GM19468 (cell line): Measurements from ENCODE around the gene PHF19.

Experiments
- ATAC-seq: cut with Tn5 transposase; IDR thresholded peaks from one replicate; pipeline ENCODE4 v1.9.1; 2021; ENCODE audit warnings: mild to moderate bottlenecking, moderate library complexity, moderate number of reproducible peaks; ENCODE audit not compliant: unreplicated experiment; ENCODE audit errors: extremely low read depth

PHF19 gene

DNA sequence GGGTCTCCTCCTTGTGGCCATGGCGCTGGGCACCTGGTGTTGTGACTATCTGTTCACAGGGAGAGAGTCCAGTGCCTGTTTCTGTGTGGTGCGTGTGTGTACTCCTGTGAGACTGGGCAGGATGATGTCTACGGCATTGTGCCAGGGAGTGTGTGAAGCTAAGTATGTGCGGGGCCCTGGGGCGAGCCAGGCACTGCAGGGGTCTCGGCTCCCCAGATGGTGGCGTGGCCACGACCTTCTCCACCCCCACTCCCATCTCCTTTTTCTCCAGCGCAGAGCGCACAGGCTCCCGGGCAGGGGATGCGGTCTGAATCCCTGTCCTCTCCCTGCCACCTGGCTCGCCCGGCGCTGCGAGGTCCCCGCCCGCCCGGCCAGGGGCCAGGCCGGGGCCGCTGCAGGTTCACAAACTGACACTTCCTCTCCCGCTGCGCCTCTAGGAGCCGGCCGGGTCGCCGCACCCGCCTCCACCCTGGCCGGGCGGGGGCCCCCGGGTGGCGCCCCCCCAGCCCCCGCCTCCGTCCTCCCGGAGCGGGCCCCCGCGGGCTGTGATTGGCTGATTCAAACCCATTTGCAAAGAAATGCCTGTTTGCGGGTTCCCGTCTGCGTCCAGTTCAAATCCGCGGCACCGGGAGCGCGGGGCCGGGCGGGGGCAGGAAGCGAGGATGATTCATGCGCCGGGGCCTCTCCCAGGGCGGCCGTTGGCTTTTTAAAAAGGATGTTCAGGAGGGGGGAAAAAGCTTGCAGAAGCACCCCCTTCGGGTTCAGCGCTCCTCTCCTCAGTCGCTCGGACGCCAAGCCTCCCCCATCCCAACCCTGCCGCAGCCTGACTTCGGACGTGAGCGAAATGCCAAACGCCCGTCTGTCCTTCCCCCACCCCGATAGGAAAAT, 790 bp downstream of the PHF19 start:
- peak; percentile 63 for ATAC-seq

DNA sequence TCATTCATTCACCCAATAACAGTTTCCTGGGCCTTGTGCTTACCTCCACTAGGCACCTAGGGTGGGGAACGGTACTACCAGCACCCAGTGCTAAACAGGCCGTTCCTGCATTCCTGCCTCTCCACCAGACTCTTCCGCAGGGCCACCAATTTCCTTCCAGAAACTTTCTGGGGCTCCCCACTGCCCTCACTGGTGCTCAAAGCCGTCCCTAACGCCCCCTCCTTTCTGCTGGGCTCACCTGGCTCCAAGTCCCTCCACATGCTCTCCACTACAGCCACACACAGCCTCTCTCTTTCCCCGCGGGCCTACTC, 1.4 kb downstream of the PHF19 start:
- ATAC-seq, result no peak

GRCh38 chr9:120875195-120875565, 1.8 kb downstream of the PHF19 start:
- no peak for ATAC-seq

GRCh38 chr9:120874226-120875194, 2.5 kb downstream of the PHF19 start:
- no peak for ATAC-seq

DNA sequence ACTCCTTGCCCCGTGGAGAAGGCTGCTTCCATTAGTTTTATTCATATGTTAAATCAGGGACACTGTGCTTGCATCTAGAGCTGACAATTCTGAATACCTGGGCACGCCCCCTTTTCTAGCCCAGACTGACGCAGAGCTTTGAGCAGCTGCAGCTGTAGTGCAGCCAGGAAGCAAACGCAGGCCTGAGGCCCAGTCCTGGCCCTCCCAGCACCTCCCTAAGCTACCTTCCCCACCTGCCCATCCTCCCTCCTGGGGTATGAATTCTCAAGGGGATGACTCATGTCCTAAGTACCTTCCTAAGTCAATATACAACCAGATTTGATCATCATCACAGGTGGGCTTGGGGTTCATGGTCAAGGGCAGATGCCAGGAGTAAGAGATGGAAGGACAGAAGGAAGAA, 3.5 kb downstream of the PHF19 start:
- no peak for ATAC-seq

- no peak for ATAC-seq
Measured at GRCh38 chr9:120872791-120873502, 4.0 kb downstream of the PHF19 start.

DNA sequence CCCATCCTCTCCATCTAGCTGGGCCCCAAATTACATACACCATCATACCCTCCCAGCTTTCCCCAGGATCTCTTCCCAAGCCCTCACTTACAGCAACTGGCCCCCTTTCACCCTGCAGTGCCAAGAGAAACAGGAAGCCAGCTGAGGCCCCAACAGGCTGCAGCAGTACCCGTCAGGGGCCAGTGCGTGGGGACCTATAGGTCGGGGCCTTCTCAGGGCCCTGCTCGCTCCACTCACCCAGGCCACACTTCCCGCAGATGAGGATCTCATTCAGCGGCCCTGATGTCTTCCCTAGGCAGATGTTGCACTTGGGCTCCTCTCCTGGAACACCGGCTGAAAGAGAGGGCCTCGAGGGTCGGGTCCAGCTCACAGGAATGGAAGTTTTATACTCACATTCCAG, 6.8 kb downstream of the PHF19 start:
- ATAC-seq, result no peak

GRCh38 chr9:120869726-120870125, 7.3 kb downstream of the PHF19 start:
- no peak for ATAC-seq

DNA sequence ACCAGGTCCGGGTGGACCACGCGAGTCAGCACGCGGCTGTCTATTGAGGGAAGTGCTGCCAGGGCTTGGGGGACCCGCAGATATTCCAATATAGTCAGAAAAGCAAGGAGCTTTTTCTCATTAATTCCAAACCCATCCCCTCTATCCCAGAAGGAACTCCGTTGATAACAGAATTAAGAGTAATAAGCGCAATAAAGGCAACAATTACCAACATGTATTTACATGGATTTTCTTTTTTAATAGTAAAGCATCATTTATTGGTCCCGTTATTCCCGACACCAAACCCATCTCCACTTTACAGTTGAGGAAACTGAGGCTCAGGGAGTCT, 7.7 kb downstream of the PHF19 start:
- no peak for ATAC-seq

- peak; percentile 70 for ATAC-seq
Measured at GRCh38 chr9:120868676-120869359, 8.2 kb downstream of the PHF19 start.

DNA sequence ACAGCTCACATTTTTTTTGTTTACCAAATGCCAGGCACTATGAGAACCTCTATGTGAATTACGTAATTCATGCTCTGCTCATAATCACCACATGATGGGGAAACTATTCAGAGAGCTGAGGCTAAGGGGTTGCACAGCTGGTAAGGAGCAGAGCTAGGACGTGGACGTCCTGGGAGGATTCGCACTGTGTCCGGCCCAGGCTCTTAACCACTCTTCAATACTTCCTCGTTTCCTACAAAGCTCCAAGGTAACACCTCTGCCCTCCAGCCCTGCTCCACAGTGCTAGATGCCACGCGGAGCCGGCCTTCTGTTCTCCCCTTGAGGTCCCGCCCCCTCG, 8.7 kb downstream of the PHF19 start:
- no peak for ATAC-seq

- no peak for ATAC-seq
Measured at GRCh38 chr9:120867676-120868338, 9.2 kb downstream of the PHF19 start.

- no peak for ATAC-seq
Measured at GRCh38 chr9:120866651-120867050, 10.3 kb downstream of the PHF19 start.

DNA sequence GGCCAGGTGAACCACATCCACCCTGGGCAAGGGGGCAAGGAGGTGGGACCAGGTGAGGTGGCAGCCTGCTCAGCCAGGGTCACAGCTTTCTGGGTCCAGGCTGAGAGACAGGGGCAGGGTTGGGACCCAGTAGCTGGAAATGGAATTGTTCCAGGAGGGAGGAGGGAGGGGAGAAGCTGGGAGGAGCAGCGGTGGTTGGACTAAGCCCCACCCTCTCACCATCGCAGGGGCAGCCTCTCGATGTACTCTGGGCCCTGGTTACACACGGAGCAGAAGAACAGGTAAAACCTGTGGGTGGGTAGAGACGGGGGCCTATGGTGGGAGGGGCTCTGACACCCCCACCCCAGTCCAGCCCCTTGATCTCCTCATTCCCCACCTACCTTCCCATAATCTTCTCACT, 11.2 kb downstream of the PHF19 start:
- ATAC-seq, result no peak

DNA sequence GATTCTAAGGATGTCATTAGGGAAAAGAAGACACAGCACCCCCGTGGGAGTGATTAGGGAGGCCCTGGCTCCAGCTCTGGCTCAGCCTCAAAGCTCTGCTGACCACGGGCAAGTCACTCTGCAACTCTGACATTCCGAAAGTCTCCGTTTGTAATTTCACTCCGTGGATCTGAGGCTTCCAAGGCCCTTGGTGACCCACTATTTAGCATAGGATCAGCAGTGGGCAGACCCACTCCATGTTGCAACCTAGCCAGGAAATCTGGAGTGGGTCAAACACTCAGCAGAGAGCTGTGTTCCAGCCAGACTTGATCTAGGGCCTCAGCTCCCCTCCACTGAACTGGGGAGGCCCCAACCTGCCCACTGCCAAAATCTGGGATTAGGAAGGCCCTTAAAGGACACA, 11.8 kb downstream of the PHF19 start:
- no peak for ATAC-seq

- no peak for ATAC-seq
Measured at GRCh38 chr9:120864719-120865118, 12.3 kb downstream of the PHF19 start.

GRCh38 chr9:120863833-120864232, 13.2 kb downstream of the PHF19 start:
- no peak for ATAC-seq

- no peak for ATAC-seq
Measured at GRCh38 chr9:120862452-120862851, 14.5 kb downstream of the PHF19 start.

DNA sequence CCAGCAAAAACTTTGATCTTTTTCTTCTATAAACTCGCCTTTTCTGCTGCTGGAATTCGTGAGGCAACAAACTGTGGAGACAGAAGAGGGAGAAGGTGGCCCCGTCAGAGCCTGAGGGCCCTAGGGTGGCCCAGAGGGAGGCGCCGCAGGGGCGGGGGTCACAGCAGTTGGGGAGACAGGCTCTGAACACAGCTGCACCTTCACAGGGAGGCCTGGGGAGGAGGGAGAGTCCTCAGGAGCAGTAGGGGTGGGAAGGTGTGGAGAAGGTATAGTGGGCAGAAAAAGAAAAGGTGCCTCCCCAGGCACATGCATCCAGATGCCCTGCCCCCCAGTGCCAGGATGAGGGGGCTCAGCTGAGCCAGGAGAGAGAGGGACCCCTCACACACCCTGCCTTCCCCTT, 15.1 kb downstream of the PHF19 start:
- no peak for ATAC-seq

DNA sequence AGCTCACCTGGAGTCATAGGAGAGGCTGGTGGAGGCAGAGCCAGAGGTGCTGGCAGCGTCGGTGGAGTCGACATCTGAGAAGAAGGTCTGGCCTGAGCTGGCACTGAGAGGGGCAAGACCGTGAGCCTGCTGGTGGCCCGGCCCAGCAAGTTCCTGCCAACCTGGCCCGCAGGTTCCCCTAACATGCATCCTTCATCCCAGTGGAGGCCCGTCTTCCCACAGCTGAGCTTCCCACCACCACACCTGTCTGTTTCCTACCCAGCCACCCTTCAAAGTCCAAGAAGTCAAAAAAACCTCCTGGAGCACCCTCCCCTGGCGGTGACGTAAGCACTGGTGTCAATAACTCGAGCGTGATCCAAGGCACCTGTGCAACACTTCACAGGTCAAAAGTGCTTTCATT, 16.9 kb downstream of the PHF19 start:
- ATAC-seq, result no peak
